ENCODE data around the gene TBC1D12. TPM values are rescaled to one million over a fixed set of nuclear protein-coding genes. Genes with fewer than 3 reads are reported as not detected.
"Not testable (repeated sequence)": the region's sequence is repeated elsewhere in the genome, so short reads cannot be mapped to it uniquely, and the experiment has no call there.

TBC1D12 gene
- total RNA-seq, 1 donor from 2014 or later = 9.4 TPM

DNA sequence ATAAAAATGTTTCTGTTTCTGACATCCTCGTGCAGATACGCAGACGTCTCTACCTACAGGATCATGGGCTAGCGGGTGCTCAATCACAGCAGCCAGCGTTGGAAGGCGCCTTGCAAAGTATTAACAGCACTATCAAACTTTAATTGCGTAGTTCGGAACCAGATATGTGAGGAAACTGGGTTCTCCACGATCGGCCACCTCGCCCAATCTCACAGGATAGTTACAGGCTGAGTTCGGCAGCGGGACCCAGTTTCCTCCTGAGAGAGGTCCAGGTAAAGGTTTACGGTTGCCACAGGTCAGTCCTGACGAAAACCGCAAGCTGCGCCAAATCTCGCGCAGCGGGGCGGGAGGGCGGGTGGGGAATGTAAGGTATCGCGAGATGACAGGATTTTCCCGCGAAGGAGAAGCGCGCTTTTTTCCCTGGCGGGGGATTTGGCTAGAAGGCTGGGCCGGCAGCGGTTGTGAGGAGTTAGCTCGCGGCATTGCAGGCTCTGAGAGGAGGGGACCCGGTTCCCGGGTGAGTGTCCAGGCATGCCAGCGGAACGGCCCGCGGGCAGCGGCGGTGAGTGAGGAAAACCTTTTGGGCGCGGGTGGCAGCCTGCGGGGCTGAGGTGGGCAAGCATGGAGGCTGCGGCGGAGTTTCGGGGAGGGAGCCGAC, 143.2 kb downstream of the TBC1D12 start, which contains the start of gene HELLS:
HELLS (plus strand) TSS at position 398 of the 658 bp plus-strand sequence; CDS start at position 532, 134 bp downstream.
- Histone ChIP-seq H3K27me3 (no peaks in the 10 kb centered on the region), H3K9me3 (no peaks in the 10 kb centered on the region), H3K4me3 (peak within 1 kb of the TSS; percentile 69 to 83), H3K36me3 (no peaks in the 10 kb centered on the region), H3K4me1 (peaks cover 0 to 11% of the 10 kb centered on the region in 2 donors), H3K27ac (peak within 1 kb of the TSS; percentile 51 to 54)
- intact Hi-C loops (cut with DNase I) = no loop called here
- DNase-seq (ENCODE audit: low spot score in 2 of 2) = peak in 1 of 2 donors; percentile 88
- TF ChIP-seq, protein P1, sequence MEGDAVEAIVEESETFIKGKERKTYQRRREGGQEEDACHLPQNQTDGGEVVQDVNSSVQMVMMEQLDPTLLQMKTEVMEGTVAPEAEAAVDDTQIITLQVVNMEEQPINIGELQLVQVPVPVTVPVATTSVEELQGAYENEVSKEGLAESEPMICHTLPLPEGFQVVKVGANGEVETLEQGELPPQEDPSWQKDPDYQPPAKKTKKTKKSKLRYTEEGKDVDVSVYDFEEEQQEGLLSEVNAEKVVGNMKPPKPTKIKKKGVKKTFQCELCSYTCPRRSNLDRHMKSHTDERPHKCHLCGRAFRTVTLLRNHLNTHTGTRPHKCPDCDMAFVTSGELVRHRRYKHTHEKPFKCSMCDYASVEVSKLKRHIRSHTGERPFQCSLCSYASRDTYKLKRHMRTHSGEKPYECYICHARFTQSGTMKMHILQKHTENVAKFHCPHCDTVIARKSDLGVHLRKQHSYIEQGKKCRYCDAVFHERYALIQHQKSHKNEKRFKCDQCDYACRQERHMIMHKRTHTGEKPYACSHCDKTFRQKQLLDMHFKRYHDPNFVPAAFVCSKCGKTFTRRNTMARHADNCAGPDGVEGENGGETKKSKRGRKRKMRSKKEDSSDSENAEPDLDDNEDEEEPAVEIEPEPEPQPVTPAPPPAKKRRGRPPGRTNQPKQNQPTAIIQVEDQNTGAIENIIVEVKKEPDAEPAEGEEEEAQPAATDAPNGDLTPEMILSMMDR (IDR thresholded peaks at IDR 0.05) = no peak

DNA sequence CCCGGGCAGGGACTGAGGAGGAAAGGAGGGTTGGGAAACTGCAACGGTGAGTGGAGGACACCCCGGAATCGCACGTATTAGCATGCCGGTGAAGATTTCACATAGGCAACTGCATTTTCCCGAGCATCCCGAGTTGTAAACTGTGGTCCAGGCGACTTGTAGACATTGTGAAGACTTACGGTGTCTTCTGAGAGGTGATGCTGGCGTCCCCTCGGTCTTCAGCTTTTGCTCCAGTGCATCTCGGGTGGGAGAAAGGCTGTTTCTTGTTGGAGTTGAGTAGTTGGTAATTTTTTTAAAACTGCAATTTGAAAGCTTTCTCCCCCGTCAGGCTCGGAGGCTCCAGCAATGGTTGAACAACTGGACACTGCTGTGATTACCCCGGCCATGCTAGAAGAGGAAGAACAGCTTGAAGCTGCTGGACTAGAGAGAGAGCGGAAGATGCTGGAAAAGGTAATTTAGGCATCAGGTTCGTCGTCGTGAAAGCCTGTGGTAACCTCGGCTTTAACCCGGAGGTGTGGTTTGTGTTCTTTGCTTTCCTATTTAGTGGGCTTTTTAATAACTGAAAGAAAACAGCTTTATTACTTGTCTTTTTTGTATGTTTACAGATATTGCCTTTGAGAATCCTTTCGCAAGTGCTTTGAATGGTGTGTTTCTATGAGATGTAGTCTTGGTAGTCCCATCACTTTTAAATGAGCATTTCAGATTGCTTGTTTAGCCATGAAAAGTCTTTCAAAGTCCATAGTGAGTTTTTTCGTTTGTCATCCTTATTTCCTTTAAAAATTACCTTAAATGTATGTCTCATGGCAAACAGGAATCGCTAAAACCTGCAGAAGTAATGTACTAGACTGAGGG, 143.9 kb downstream of the TBC1D12 start:
- DNase-seq (ENCODE audit: low spot score in 2 of 2) = no peak
- Histone ChIP-seq H3K4me1 (peaks cover 0 to 11% of the 10 kb centered on the region in 2 donors), H3K9me3 (no peaks in the 10 kb centered on the region), H3K27ac (peak overlapping the region in 1 of 2 donors; percentile 54), H3K27me3 (no peaks in the 10 kb centered on the region), H3K4me3 (peak overlapping the region; percentile 69 to 83), H3K36me3 (no peaks in the 10 kb centered on the region)
- TF ChIP-seq, protein P1 (IDR thresholded peaks at IDR 0.05) = no peak
- intact Hi-C loops (cut with DNase I) = no loop called here

DNA sequence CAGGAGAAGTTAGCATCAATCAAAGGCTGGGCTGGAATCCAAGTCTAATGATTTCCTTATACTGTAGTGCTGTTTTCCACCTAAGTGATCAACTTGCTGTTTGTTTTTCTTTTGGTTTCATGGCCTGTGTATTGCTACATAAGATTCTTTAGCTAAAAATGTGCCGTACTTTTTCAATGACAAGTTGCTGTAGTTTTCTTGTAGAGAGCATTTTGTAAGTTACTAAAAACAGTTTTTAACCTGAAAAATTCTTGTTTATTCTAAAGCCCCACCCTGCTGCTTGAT, 144.5 kb downstream of the TBC1D12 start:
- DNase-seq (ENCODE audit: low spot score in 2 of 2) = no peak
- Histone ChIP-seq H3K9me3 (no peaks in the 10 kb centered on the region), H3K27ac (no peak overlapping the region), H3K4me3 (peak overlapping the region in 1 of 2 donors; percentile 83), H3K27me3 (no peaks in the 10 kb centered on the region), H3K4me1 (peaks cover 0 to 11% of the 10 kb centered on the region in 2 donors), H3K36me3 (no peaks in the 10 kb centered on the region)
- intact Hi-C loops (cut with DNase I) = no loop called here
- TF ChIP-seq, protein P1 (IDR thresholded peaks at IDR 0.05) = no peak

DNA sequence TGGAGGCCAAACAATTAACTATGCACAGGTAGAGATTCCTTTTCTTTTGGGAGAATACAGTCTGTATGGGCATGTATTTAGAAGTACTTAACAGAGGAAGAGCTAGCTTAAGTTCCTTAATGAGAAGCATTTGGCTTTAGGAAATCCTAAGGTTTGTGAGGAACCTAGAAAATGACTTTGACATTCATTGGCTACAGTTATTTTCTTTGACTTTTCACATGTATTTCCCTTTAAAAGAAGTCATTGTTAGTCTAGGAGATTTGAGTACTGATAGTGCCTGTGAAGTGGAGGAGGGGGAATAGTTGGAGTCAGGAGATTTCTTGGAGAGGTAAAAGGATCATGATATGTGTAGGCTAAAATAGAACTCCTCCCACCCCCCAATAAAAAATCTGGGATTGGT, 146.9 kb downstream of the TBC1D12 start:
- TF ChIP-seq, protein P1 (IDR thresholded peaks at IDR 0.05) = no peak
- H3K27ac ChIP-seq = no peak overlapping the region
- no peaks in the 10 kb centered on the region for H3K9me3 ChIP-seq
- no peak overlapping the region for H3K4me3 ChIP-seq
- DNase-seq (ENCODE audit: low spot score in 2 of 2) = no peak
- H3K36me3 ChIP-seq = no peaks in the 10 kb centered on the region
- peaks cover 0 to 11% of the 10 kb centered on the region in 2 donors for H3K4me1 ChIP-seq
- intact Hi-C loops (cut with DNase I) = no loop called here
- H3K27me3 ChIP-seq = no peaks in the 10 kb centered on the region

DNA sequence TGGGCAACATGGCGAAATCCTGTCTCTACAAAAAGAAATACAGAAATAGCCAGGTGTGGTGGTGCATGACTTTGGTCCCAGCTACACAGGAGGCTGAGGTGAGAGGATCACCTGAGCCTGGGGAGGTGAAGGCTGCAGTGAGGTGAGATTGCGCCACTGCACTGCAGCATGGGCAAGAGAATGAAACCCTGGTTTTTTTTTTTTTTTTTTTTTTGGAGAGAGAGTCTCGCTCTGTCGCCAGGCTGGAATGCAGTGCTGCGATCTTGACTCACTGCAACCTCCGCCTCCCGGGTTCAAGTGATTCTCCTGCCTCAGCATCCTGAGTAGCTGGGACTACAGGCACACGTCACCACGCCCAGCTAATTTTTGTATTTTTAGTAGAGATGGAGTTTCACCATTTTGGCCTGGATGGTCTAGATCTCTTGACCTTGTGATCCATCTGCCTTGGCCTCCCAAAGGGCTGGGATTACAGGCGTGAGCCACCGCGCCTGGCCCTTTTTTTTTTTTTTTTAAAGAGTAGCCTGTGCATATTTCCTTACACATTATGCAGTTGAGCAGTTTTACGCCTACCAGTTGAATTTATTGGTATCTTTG, 165.5 kb downstream of the TBC1D12 start:
- H3K4me3 ChIP-seq; DNase-seq (ENCODE audit: low spot score in 2 of 2); H3K27me3 ChIP-seq; H3K36me3 ChIP-seq; H3K4me1 ChIP-seq; H3K27ac ChIP-seq; intact Hi-C loops (cut with DNase I); H3K9me3 ChIP-seq: not testable (repeated sequence)

DNA sequence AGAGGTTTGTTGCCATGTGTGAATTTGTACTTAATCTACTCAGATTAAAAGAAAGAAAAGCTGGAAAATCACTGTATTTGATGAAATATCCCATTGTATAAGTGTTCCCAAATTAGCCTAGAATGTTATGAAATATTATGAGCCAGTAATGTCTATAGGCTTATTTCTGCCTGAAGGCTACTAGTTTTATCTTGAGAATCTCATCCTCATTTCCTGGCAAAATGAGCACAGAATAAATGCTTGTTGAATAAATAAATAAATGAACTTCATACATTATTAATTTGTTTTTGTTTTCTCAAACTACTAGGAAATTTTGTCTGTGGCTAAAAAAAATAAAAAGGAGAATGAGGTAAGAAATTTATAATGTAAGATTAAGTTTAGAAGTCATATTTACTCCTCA, 168.7 kb downstream of the TBC1D12 start:
- no peak for DNase-seq (ENCODE audit: low spot score in 2 of 2)
- no peak overlapping the region for H3K27ac ChIP-seq
- H3K27me3 ChIP-seq = no peaks in the 10 kb centered on the region
- no peak overlapping the region for H3K4me3 ChIP-seq
- H3K4me1 ChIP-seq = no peaks in the 10 kb centered on the region
- H3K36me3 ChIP-seq = no peaks in the 10 kb centered on the region
- TF ChIP-seq, protein P1 (IDR thresholded peaks at IDR 0.05) = no peak
- intact Hi-C loops (cut with DNase I) = no loop called here
- no peaks in the 10 kb centered on the region for H3K9me3 ChIP-seq

All from ascending aorta (tissue), 2 donors.